K562 (cell line): ENCODE data around the gene CSRNP2. TPM values are rescaled to one million over a fixed set of nuclear protein-coding genes. Genes with fewer than 3 reads are reported as not detected.

Source experiments
- ATAC-seq: fragments of 200-7000 bp; cut with Tn5 transposase; 3 replicates; pipeline ENCODE4 v1.9.1; 2020; ENCODE audit warnings: moderate library complexity
- BruUV-seq: library from RNA; stranded (reverse); fragments of 400-500 nt; replicated peaks from 2 replicates; lab custom pipeline; 2021; lab: Mats Ljungman, UMichigan
- CTCF ChIA-PET: fragments of 300-600 bp; formaldehyde crosslinking; extraction: SDS; loops from one replicate; lab custom pipeline; 2021; ENCODE audit warnings: low intra/inter-chr PET ratio; lab: Yijun Ruan, JAX
- POLR2A ChIA-PET: fragments of 300-600, 350-650 bp; sonication (Branson Sonifier 250); formaldehyde crosslinking; extraction: SDS; loops from one replicate; lab custom pipeline; 2021; ENCODE audit warnings: antibody characterized with exemption, inconsistent platforms; lab: Yijun Ruan, JAX
- DNase-seq, 4 experiments: peaks; one replicate each; pipeline versions ENCODE4 v3.0.0 to v3.0.0-alpha.2; 2011 to 2018; ENCODE audit warnings: low spot score in 3 of 4, mixed read lengths in 3 of 4; ENCODE audit errors: extremely low read depth in 1 of 4
- FAIRE-seq: peaks from 2 replicates; lab custom pipeline; 2011; peaks lifted over from hg19 to GRCh38; lab: Jason Lieb, UNC
- H2AFZ ChIP-seq: 2 replicates; pipeline ENCODE4 v1.6.0; 2011; ENCODE audit warnings: low read depth, low read length, control low read depth, inconsistent platforms
- H3K27ac ChIP-seq: fragments of 200-600 bp; 3 replicates; pipeline ENCODE4 v1.8.0; 2011; ENCODE audit warnings: low read depth, mild to moderate bottlenecking, control low read depth, inconsistent platforms, low read length, moderate library complexity, mixed read lengths; ENCODE audit errors: extremely low read depth
- H3K27me3 ChIP-seq, 2 experiments: fragments of 300-600 bp in 1 of 2; 2 replicates in 1 of 2; 3 replicates in 1 of 2; pipeline versions ENCODE4 v1.6.0 to v1.8.0; 2011; ENCODE audit warnings: inconsistent platforms in 2 of 2, low read length in 2 of 2, mild to moderate bottlenecking in 1 of 2, mixed read lengths in 1 of 2, moderate library complexity in 1 of 2; ENCODE audit not compliant: control insufficient read depth in 2 of 2, insufficient read depth in 2 of 2
- H3K36me3 ChIP-seq: fragments of 300-600 bp; 3 replicates; pipeline ENCODE4 v1.8.0; 2011; ENCODE audit warnings: mild to moderate bottlenecking, low read length, inconsistent platforms; ENCODE audit not compliant: control insufficient read depth, insufficient read depth
- H3K4me1 ChIP-seq, 2 experiments: fragments of 200-600 bp in 1 of 2; replicated peaks in 1 of 2; 2 replicates in 1 of 2; 3 replicates in 1 of 2; pipeline versions ENCODE4 v1.5.1 to v1.8.0; 2011; ENCODE audit warnings: inconsistent platforms in 2 of 2, low read length in 2 of 2, mild to moderate bottlenecking in 1 of 2, mixed read lengths in 1 of 2, moderate library complexity in 1 of 2; ENCODE audit not compliant: control insufficient read depth in 2 of 2, insufficient read depth in 2 of 2
- H3K4me2 ChIP-seq: 2 replicates; pipeline ENCODE4 v1.6.1; 2011; ENCODE audit warnings: low read length, control low read depth, inconsistent platforms, mixed read lengths; ENCODE audit not compliant: insufficient read depth
- H3K4me3 ChIP-seq: fragments of 200-600 bp; sonication (generic), shearing (Covaris generic); 2 replicates; pipeline ENCODE4 v1.5.1; 2016; ENCODE audit warnings: control low read depth, inconsistent platforms
- H3K79me2 ChIP-seq: fragments of 200-600 bp; 3 replicates; pipeline ENCODE4 v1.8.0; 2011; ENCODE audit warnings: low read length, inconsistent platforms; ENCODE audit not compliant: control insufficient read depth, insufficient read depth
- H3K9ac ChIP-seq, 2 experiments: 2 replicates each; pipeline versions ENCODE4 v1.6.0 to v1.6.1; 2011; ENCODE audit warnings: low read depth in 2 of 2, low read length in 2 of 2, control low read depth in 1 of 2, inconsistent platforms in 1 of 2, mild to moderate bottlenecking in 1 of 2, mixed read lengths in 1 of 2; ENCODE audit not compliant: insufficient read depth in 1 of 2
- H3K9me1 ChIP-seq: one replicate; pipeline ENCODE4 v1.6.0; 2011; ENCODE audit warnings: inconsistent platforms, mild to moderate bottlenecking, low read length, moderate library complexity; ENCODE audit not compliant: control insufficient read depth, insufficient read depth
- H3K9me3 ChIP-seq: replicated peaks from 2 replicates; pipeline ENCODE4 v1.5.1; 2011; ENCODE audit warnings: low read depth, low read length, inconsistent platforms; ENCODE audit not compliant: control insufficient read depth, insufficient read depth
- H4K20me1 ChIP-seq: replicated peaks from 2 replicates; pipeline ENCODE4 v1.6.1; 2011; ENCODE audit warnings: low read length, inconsistent platforms, mixed read lengths; ENCODE audit not compliant: control insufficient read depth, insufficient read depth
- FOSL1 ChIP-seq: fragments of 200-800 bp; sonication (Bioruptor generic); conservative IDR thresholded peaks from 2 replicates; pipeline ENCODE4 v1.6.1; 2016; ENCODE audit warnings: missing genetic modification characterization, missing compliant biosample characterization
- HMG20A ChIP-seq: fragments of 450-650 bp; formaldehyde crosslinking; conservative IDR thresholded peaks from 2 replicates; pipeline ENCODE4 v1.4.0; 2020; ENCODE audit warnings: mild to moderate bottlenecking, mixed read lengths
- MEIS2 ChIP-seq: fragments of 450-650 bp; IDR thresholded peaks from 2 replicates; pipeline ENCODE4 v1.6.1; 2014; ENCODE audit warnings: mild to moderate bottlenecking; ENCODE audit not compliant: partially characterized antibody
- ZNF143 ChIP-seq: sonication (generic); formaldehyde crosslinking; IDR thresholded peaks from 2 replicates; pipeline ENCODE4 v1.9.0; 2022; ENCODE audit warnings: mild to moderate bottlenecking, missing genetic modification reagents
- ZNF431 ChIP-seq: sonication (generic); formaldehyde crosslinking; IDR thresholded peaks from 2 replicates; pipeline ENCODE4 v1.8.0; 2022; ENCODE audit warnings: mild to moderate bottlenecking, missing genetic modification reagents
- ZNF644 ChIP-seq: fragments of 200-800 bp; sonication (Bioruptor generic); IDR thresholded peaks from 2 replicates; pipeline ENCODE4 v1.6.1; 2016; ENCODE audit warnings: low read depth, missing genetic modification characterization, missing compliant biosample characterization
- WGBS: fragments of 100-300 bp; shearing (Covaris generic); methylation state at CpG from one replicate; pipeline ENCODE4 v1.1.6; 2016; ENCODE audit warnings: low coverage, mixed read lengths; ENCODE audit not compliant: insufficient coverage; ENCODE audit errors: missing lambda C conversion rate; 5-methylcytosine and 5-hydroxymethylcytosine counted together
- in situ Hi-C: fragments of 300-500 bp; cut with MboI; formaldehyde crosslinking; loops from 4 replicates; pipeline ENCODE4 v1.15.0; 2018; ENCODE audit warnings: inconsistent platforms, mixed read lengths
- intact Hi-C: fragments of 100-400 bp; cut with micrococcal nuclease; formaldehyde crosslinking; loops from 2 replicates; pipeline ENCODE4 v1.14.2; 2022
- polyA plus RNA-seq, 8 experiments: library from polyadenylated mRNA; depleted of rRNA in 4 of 8; stranded (reverse) in 5 of 8; unstranded in 3 of 8; fragments of >200 nt; fragmentation: Nextera tagmentation in 2 of 8; fragmentation: Illumina TruSeq in 1 of 8; extraction: Ambion mirVana in 2 of 8; extraction: Trizol in 1 of 8; gene quantifications; 2 replicates each; pipeline versions ENCODE4 v1.2.1 to v1.2.3, GENCODE V29; 2011 to 2014; ENCODE audit warnings: inconsistent platforms in 1 of 8, missing spikeins in 1 of 8
- total RNA-seq, 7 experiments: library from RNA; depleted of rRNA in 6 of 7; stranded (reverse); fragments of >200 nt in 6 of 7; fragmentation: Illumina TruSeq in 2 of 7; extraction: Trizol in 2 of 7; gene quantifications; 2 replicates each; pipeline versions ENCODE4 v1.2.1 to v1.2.3, GENCODE V29; 2011 to 2021; ENCODE audit warnings: low replicate concordance in 1 of 7
- TF ChIP-seq, protein P1 (sequence below): sonication (generic); formaldehyde crosslinking; IDR thresholded peaks from 2 replicates; pipeline ENCODE4 v1.8.0; 2022; ENCODE audit warnings: missing genetic modification reagents, mild to moderate bottlenecking, borderline replicate concordance

CSRNP2 gene
- total and polyA plus RNA-seq, 9 of the 15 experiments (the other 6 are each of a cell fraction or from before 2014, with no cell fraction given), result 1.6 to 13.9 (median 5.9) TPM

DNA sequence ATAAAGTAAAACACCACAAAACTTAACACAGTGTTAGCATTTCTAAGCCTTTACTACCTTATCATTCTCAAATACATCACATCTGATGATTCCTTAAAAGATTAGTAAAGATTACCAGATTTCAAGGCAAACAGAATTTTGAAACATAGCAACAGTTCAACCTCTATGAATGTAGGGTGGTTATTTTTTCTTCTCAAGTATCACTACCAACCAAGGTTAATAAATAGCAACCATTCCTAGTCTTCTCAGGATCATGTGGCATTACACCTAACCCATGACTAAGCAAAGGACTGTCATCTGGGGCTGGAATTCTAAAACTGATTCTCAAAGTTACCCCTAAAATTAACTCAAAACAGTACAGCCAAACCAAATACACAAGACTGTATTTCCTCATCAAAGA, 39.4 kb upstream of the CSRNP2 start (continued):
- no peak for TF ChIP-seq ZNF143
- TF ChIP-seq, all 486 proteins: peak for 0

DNA sequence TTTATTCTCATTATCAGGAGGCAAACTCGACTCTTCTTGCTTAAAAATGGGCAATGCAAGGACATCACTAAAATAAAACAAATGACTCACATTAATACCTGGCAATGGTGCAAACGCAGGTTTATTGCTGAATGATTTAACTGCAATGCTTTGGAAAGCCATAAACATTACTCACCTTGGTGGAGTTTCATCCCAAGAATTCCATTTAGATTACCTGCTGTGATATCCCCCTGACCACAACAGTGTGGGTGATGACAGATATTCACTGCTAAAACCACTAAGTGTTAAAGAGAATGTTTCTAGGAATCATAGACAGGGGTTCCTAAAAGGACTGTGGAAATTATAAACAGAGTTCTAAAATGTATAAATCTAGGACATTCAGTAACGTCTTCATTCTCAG, 35.3 kb upstream of the CSRNP2 start:
- Histone ChIP-seq H3K36me3 (peaks cover 33% of the 10 kb centered on the region; the same call in 1 of the 3 replicates), H3K4me3 (no peak overlapping the region), H3K4me2 (no peak overlapping the region), H3K9me3 (no peaks in the 10 kb centered on the region), H4K20me1 (no peaks in the 10 kb centered on the region), H3K79me2 (no peaks in the 10 kb centered on the region), H3K4me1 (no peaks in the 10 kb centered on the region), H3K9me1 (no peaks in the 10 kb centered on the region), H2AFZ (no peak overlapping the region), H3K27ac (no peak overlapping the region)
- POLR2A ChIA-PET, result no interaction called here
- CTCF ChIA-PET, result no interaction called here
- 74% methylated on average over 3 of the region's 3 CpGs for WGBS
- ATAC-seq, result no peak
- in situ Hi-C loops, result no loop called here
- intact Hi-C loops, result no loop called here
- DNase-seq, result no peak
- no peak for TF ChIP-seq FOSL1 (tag)
- no peak for TF ChIP-seq ZNF431
- TF ChIP-seq MEIS2, result peak; percentile 20
- no peak for TF ChIP-seq HMG20A (CRISPR knock-in tag)
- TF ChIP-seq ZNF644 (tag), result no peak
- TF ChIP-seq, protein P1, sequence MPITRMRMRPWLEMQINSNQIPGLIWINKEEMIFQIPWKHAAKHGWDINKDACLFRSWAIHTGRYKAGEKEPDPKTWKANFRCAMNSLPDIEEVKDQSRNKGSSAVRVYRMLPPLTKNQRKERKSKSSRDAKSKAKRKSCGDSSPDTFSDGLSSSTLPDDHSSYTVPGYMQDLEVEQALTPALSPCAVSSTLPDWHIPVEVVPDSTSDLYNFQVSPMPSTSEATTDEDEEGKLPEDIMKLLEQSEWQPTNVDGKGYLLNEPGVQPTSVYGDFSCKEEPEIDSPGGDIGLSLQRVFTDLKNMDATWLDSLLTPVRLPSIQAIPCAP (CRISPR knock-in tag), result no peak
- TF ChIP-seq, all 486 proteins: peak for 1
- BruUV-seq, result no TSS peak
- Histone ChIP-seq H3K27me3 (no peaks in the 10 kb centered on the region), H3K9ac (no peak overlapping the region)
- no peak for FAIRE-seq
